OCI-LY3 (cell line): ENCODE data around the gene MED27.

Experiments used
- CTCF ChIP-seq: fragments of 200-600, 300-600 bp; sonication (generic); IDR thresholded peaks from 2 replicates; pipeline ENCODE4 v1.5.1; 2014; ENCODE audit warnings: antibody characterized with exemption, low read length, low read depth
- EZH2phosphoT487 ChIP-seq: fragments of 200-600 bp; shearing (Covaris generic); IDR thresholded peaks from 2 replicates; pipeline ENCODE4 v1.6.1; 2018; ENCODE audit warnings: antibody characterized with exemption, mixed run types, low read depth

- TF ChIP-seq CTCF, result no peak
- TF ChIP-seq EZH2phosphoT487, result no peak
Measured at GRCh38 chr9:131879911-131880290, 199.8 kb downstream of the MED27 start.
